Activated CD8-positive, alpha-beta memory T cell treated with anti-CD3 and anti-CD28 coated beads for 48 hours (primary cell): ENCODE results near the gene GUCY1B1.

Experiments
- DNase-seq, 3 experiments: peaks; one replicate each; pipeline ENCODE4 v3.0.0-alpha.2; 2020; ENCODE audit warnings: low read depth in 2 of 3, low spot score in 2 of 3

Gene GUCY1B1

DNA sequence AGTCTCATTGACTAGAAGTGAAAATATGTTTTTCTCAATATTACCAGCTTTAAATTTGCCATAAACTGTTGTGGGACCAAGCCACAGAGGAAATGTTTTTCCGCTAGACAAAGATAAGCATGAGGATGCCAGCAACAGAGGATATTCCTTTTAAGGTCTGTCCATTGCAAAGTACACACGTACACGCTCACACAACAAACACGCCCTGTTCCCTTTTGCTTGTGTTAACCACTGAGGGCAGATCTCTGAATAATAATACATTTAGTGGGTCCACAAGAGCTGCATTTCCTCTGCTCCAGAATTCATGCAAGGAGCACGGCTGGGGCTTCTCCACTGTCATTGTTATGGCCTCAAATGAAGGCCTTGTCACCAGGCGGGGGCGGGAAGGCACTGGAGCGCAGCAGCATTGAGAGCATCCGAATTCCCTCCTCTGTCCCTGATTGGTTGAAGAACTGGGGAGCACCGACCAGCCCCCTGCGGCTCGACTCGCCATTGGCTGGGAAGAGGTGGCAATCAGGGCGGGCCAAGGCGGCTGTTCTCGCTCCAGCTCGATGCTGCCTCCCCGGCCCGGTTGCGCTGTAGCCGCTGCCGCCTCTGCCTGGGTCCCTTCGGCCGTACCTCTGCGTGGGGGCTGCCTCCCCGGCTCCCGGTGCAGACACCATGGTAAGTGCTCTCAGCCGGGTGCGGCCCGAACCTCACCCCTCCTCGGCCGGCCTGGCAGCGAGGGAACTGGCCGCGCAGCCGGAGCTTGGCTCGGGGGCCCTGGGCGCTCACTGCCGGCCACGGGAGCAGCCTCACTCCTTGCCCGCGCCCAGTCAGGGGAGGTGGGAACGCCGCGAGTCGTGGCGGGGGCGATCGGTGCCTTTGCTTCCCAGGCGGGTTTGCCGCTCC lies at the start of gene GUCY1B1:
Gene GUCY1B1, plus strand, starts transcription at position 541 of the 891 bp plus-strand sequence. Its CDS starts 120 bp downstream, at position 661.
- peak; percentile 16 to 47 (median 29) for DNase-seq

GRCh38 chr4:155709918-155710317 lies 48.9 kb upstream of the GUCY1B1 start:
- DNase-seq = no peak

- no peak for DNase-seq
Observed at GRCh38 chr4:155711556-155711955, 47.3 kb upstream of the GUCY1B1 start.

GRCh38 chr4:155712846-155713245 lies 46.0 kb upstream of the GUCY1B1 start:
- no peak for DNase-seq

DNA sequence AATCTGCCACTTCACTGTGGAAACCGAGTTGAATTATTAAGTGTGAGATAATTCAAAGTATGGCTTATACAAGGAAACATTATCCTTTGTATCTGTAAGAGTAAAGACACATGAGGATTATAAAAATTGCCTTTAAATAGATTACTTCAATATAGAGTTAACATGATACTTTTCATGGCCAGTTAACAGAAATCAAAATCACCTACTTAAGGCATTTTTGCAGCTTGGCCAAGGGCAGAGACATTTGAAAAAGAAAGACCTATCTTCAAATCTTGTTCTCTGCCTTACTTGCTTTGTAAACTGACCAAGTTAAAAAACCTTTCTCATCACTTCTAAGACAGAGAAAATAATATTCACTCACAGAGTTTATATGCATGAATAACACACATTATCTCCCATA lies 44.9 kb upstream of the GUCY1B1 start:
- DNase-seq = no peak

DNA sequence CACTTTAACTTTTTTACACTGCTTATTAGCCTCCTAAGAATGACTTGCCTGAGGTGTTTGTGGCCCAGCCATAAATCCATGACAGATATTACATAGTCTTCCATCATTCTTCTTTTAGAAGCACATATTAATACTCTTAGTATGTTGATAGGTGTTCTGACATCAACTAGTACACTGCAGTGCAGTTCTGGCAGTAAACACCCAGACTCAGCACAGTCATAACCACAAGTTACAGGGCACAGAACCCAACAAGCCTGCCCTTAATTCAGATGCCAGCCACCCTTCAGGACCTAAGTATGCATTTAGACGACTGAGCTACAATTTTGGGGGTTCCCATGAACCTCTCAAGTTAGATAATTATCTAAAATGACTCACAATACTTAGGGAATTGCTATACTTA lies 36.5 kb upstream of the GUCY1B1 start:
- no peak for DNase-seq

GRCh38 chr4:155722816-155723499 lies 35.9 kb upstream of the GUCY1B1 start:
- DNase-seq = no peak

- DNase-seq = no peak
Observed at GRCh38 chr4:155724731-155725130, 34.1 kb upstream of the GUCY1B1 start.

DNA sequence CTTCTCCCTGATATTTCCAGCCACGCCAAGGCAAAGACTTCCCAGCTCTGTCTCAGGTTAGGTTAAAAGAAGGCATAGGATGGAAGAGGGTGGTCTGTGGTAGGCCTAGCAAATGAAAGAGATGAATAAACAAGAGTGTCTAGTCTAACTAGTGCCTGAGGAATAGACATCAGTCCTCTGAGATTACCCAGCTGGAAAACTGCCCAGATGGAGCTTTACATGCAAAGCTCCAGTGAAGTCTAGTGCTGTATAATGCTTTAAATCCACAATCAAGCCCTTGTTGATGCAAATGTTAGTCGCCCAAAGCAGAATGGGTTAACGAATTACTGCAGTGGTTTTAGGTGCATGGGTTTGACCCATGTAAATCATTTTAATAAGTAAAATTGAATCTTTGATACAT lies 24.8 kb upstream of the GUCY1B1 start:
- no peak for DNase-seq

DNA sequence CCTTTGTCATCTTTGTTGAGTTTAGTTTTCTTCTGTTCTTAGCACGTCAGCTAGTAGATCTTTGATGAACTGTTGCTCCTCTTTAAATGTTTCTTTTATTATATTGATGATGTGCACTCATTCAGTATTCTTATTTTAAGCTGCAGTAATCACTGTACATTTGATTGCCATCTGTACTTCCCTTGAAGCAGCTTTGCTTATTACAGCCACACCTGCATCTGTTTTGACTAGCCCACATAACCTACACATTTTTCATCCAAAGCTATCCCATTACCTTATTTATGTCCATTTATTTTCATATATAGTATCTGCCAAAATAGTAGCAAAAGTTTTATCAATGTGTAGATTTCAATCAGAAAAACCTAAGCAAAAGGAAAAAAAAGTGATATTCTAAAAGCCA lies 23.9 kb upstream of the GUCY1B1 start:
- DNase-seq = no peak

DNA sequence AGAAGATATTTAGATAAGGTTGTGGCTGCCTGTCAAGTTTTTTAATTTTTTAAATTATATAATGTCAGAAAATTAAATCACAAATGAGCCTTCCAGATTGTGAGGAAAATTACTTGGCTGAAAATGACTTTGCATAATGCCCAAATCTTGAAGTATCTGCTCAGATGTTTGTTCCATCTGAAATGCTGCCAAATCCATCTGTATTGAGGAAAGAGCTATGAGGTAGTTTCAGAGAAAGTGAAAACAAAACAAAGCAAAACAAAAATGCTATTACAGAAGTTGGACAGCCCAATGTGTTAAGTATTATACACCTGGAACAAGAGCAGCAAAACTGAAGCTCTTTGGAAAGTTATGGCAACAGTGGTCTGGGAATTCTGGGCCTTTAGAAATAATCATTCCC lies 23.3 kb upstream of the GUCY1B1 start:
- DNase-seq = no peak

- DNase-seq = no peak
Observed at GRCh38 chr4:155738548-155738947, 20.3 kb upstream of the GUCY1B1 start.

DNA sequence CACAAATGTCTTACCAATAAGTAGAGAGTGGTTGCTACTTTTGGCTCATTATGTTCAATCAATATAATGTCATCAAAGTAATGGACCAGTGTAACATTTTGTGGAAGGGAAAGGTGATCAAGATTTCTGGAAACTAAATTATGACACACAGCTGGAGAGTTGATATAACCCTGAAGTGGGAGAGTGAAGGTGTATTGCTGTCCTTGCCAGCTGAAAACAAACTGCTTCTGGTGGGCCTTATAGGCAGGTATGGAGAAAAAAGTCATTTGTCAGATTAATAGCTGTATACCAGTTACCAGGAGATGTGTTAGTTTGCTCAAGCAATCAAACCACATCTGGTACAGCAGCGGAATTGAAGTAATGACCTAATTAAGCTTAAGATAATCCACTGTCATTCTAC lies 17.3 kb upstream of the GUCY1B1 start:
- DNase-seq = no peak

- no peak for DNase-seq
Observed at GRCh38 chr4:155742310-155743015, 16.4 kb upstream of the GUCY1B1 start.

DNA sequence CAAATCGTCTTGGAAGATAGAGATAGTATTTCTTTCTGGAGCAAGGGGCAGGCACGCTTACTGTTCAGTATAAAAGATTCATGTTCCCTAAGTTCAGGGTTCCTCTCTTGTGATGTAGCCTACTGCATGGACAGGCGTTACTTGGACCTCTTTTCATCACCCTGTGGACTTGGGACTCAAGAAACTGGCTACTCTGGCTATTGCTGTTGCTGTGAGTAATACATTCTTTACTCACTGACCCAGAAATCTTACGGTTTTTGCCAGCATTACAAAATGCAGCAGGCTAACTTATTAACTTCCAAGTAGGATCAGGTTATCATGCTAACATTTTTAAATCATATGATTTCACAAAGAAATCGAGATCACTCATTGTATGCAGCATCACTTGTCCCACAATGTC lies 12.8 kb upstream of the GUCY1B1 start:
- no peak for DNase-seq

DNA sequence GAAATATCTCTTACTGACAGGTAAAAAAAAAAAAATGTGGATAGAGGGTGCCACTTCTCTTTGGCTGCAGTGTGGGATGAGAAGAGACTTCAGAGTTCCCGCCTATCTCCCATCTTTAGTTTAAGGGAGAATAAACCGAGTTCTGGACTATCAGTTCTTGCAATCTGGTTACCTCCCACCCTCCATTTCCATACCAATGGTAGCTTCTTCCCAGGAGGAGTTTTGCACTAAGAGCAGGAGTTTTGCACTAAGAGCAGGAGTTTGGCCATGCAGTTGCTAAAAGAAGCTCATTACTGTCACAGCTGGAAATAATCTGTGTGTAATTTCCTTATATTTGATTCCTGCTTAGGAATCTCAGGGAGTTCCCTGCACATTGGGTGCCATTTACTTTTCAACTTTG lies 10.8 kb upstream of the GUCY1B1 start:
- DNase-seq = no peak

DNA sequence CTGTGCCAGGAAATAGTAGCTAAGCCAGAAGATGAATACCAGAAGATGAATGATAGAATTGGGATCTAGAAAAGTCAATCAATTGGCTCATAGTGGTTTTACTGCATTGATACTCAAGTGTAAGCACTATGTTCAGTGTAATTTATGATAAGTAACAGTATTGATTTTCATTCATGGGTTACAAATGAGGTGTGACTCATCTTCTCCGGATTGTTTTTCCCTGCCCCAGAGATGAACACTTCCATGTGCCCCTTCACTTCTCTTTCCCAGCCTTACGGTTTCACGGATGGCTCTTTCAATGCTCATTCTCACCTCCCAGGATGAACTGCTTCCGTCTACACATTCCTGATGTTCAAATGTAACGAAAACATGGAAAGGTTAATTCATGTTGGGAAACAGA lies 9.8 kb upstream of the GUCY1B1 start:
- no peak for DNase-seq

GRCh38 chr4:155751569-155751968 lies 7.3 kb upstream of the GUCY1B1 start:
- no peak for DNase-seq

DNA sequence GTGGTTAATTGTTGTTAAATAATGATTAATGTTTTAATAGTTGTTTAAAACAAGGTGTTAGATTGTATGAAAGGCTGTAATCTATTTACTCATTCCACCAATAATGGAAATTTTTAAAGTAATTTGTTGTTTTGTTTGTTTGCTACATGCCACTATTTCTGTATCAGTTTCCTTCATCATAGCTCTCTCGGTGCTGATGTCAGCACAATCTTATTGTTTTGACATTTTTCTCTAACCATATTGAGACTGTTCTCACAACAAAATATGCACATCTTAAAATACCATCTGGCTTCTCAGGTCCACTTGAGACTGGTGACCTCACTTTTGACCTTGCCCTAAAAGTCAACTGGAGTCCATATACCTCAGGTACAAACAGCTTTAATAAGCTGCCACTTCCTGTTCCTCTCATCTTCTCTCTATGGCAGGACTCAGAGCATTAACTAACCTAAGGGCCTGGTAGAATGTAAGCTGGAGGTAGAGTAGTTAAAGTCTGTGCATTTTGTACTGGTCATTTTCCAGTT lies 1.0 kb upstream of the GUCY1B1 start:
- no peak for DNase-seq

GRCh38 chr4:155759372-155760252 lies 791 bp downstream of the GUCY1B1 start:
- peak in 1 of 3 experiments; percentile 1 for DNase-seq

DNA sequence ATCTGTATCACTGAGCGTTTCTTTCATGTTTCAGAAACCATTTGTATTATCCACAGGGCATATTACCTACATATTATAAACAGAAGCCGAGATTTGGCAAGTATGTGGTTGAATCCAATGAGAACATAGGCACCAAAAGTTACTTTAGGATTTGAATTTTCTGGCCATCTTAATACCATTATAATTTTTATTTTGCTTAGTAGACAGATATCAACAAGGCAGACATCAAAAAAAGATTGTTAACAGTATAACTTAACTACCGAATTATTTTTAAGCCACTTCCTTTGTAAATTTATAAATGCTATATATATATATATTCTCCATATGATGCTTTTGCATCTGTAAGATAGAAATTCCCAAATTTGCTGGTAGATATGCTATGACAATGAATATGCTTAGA lies 2.2 kb downstream of the GUCY1B1 start:
- no peak for DNase-seq
